Caco-2 (cell line): Measurements from ENCODE around the gene ADCK2. TPM values are rescaled to one million over a fixed set of nuclear protein-coding genes. Genes with fewer than 3 reads are reported as not detected.

Experiments used
- BruUV-seq: library from RNA; stranded (reverse); fragments of 400-500 nt; replicated peaks from 2 replicates; lab custom pipeline; 2021; lab: Mats Ljungman, UMichigan
- CTCF ChIA-PET: fragments of 300-600 bp; sonication (Branson Sonifier 250); formaldehyde crosslinking; loops from one replicate; lab custom pipeline; 2022; ENCODE audit warnings: antibody characterized with exemption; lab: Charles Lee
- POLR2A ChIA-PET: fragments of 300-600 bp; sonication (Branson Sonifier 250); formaldehyde crosslinking; loops from one replicate; lab custom pipeline; 2022; ENCODE audit warnings: antibody characterized with exemption; lab: Charles Lee
- DNase-seq, 2 experiments: peaks; one replicate each; pipeline versions ENCODE4 v3.0.0 to v3.0.0-alpha.2; 2020 to 2022
- H3K27me3 ChIP-seq: replicated peaks from 2 replicates; pipeline ENCODE4 v1.6.0; 2011; ENCODE audit warnings: low read length; ENCODE audit not compliant: control insufficient read depth, insufficient read depth
- H3K36me3 ChIP-seq: 2 replicates; pipeline ENCODE4 v1.5.1; 2011; ENCODE audit warnings: low read length; ENCODE audit not compliant: control insufficient read depth, insufficient read depth
- H3K4me1 ChIP-seq: fragments of 250-450 bp; sonication (Bioruptor Pico); 2 replicates; pipeline ENCODE4 v1.5.1; 2020; ENCODE audit warnings: mild to moderate bottlenecking
- H3K4me3 ChIP-seq: 2 replicates; pipeline ENCODE4 v1.5.1; 2011; ENCODE audit warnings: low read depth, mild to moderate bottlenecking, control low read depth, low read length
- H3K9me3 ChIP-seq: fragments of 250-450 bp; sonication (Bioruptor Pico); 2 replicates; pipeline ENCODE4 v1.5.1; 2020; ENCODE audit warnings: mild to moderate bottlenecking, moderate library complexity
- H3K27ac Mint-ChIP-seq: one replicate; pipeline ENCODE4 v1.8.0; 2022; ENCODE audit warnings: mixed read lengths; ENCODE audit not compliant: unreplicated experiment
- H3K27me3 Mint-ChIP-seq: one replicate; pipeline ENCODE4 v1.8.0; 2022; ENCODE audit warnings: mixed read lengths; ENCODE audit not compliant: insufficient read depth, unreplicated experiment
- H3K36me3 Mint-ChIP-seq: one replicate; pipeline ENCODE4 v1.8.0; 2022; ENCODE audit warnings: mild to moderate bottlenecking, mixed read lengths; ENCODE audit not compliant: insufficient read depth, unreplicated experiment
- H3K4me1 Mint-ChIP-seq: one replicate; pipeline ENCODE4 v1.8.0; 2022; ENCODE audit warnings: low read depth, mixed read lengths; ENCODE audit not compliant: unreplicated experiment
- H3K4me3 Mint-ChIP-seq: one replicate; pipeline ENCODE4 v1.8.0; 2022; ENCODE audit warnings: mild to moderate bottlenecking, moderate library complexity, mixed read lengths; ENCODE audit not compliant: unreplicated experiment
- H3K9me3 Mint-ChIP-seq: one replicate; pipeline ENCODE4 v1.8.0; 2022; ENCODE audit warnings: mixed read lengths; ENCODE audit not compliant: unreplicated experiment
- intact Hi-C: fragments of 100-400 bp; cut with micrococcal nuclease; formaldehyde crosslinking; loops from one replicate; pipeline ENCODE4 v1.10.0; 2022; ENCODE audit not compliant: unreplicated experiment
- total RNA-seq: library from RNA; stranded (reverse); gene quantifications from 2 replicates; pipeline ENCODE4 v1.2.3, GENCODE V29; 2022
- TF ChIP-seq, protein P1 (sequence below), 2 experiments: fragments of 200-600 bp in 1 of 2; IDR thresholded peaks; 1 replicate in 1 of 2; 2 replicates in 1 of 2; pipeline versions ENCODE4 v1.5.1 to v1.8.0; 2011 to 2022; ENCODE audit warnings: antibody characterized with exemption in 1 of 2, control low read depth in 1 of 2, inconsistent platforms in 1 of 2, low read depth in 1 of 2, low read length in 1 of 2, mild to moderate bottlenecking in 1 of 2, moderate library complexity in 1 of 2; ENCODE audit not compliant: insufficient read depth in 1 of 2, severe bottlenecking in 1 of 2, unreplicated experiment in 1 of 2

The ADCK2 gene
- total RNA-seq, 1 experiment from 2014 or later: 17.7 TPM

- TSS peak; percentile 21 for BruUV-seq
- Mint-ChIP-seq H3K27me3 (no peaks in the 10 kb centered on the region), H3K4me1 (peaks cover 11% of the 10 kb centered on the region), H3K4me3 (peak overlapping the region; percentile 95), H3K9me3 (no peaks in the 10 kb centered on the region), H3K27ac (peak overlapping the region; percentile 94), H3K36me3 (peaks cover 38% of the 10 kb centered on the region)
- no peak for DNase-seq
- Histone ChIP-seq H3K9me3 (no peaks in the 10 kb centered on the region), H3K27me3 (no peaks in the 10 kb centered on the region), H3K36me3 (no peaks in the 10 kb centered on the region), H3K4me1 (0 out of 2 replicates have a peak, but pooled peaks cover 3% of the 10 kb centered on the region), H3K4me3 (peak overlapping the region; percentile 87)
- TF ChIP-seq, protein P1, sequence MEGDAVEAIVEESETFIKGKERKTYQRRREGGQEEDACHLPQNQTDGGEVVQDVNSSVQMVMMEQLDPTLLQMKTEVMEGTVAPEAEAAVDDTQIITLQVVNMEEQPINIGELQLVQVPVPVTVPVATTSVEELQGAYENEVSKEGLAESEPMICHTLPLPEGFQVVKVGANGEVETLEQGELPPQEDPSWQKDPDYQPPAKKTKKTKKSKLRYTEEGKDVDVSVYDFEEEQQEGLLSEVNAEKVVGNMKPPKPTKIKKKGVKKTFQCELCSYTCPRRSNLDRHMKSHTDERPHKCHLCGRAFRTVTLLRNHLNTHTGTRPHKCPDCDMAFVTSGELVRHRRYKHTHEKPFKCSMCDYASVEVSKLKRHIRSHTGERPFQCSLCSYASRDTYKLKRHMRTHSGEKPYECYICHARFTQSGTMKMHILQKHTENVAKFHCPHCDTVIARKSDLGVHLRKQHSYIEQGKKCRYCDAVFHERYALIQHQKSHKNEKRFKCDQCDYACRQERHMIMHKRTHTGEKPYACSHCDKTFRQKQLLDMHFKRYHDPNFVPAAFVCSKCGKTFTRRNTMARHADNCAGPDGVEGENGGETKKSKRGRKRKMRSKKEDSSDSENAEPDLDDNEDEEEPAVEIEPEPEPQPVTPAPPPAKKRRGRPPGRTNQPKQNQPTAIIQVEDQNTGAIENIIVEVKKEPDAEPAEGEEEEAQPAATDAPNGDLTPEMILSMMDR (IDR thresholded peaks at IDR 0.05; ENCODE audit: insufficient read depth in 1 of 2, low read depth in 1 of 2, low read length in 1 of 2, severe bottlenecking in 1 of 2, unreplicated experiment in 1 of 2): no peak
- CTCF ChIA-PET: no interaction called here
- POLR2A ChIA-PET: no interaction called here
- intact Hi-C loops: loop anchor here (2.0 to 10.0 kb wide), 2 partner anchors 25 to 1353 kb away; partner anchors contain the start of genes ADCK2 and FMC1
Measured at GRCh38 chr7:140697447-140698143, 24.9 kb downstream of the ADCK2 start.

- Mint-ChIP-seq H3K9me3 (no peaks in the 10 kb centered on the region), H3K4me1 (peaks cover 11% of the 10 kb centered on the region), H3K36me3 (peaks cover 46% of the 10 kb centered on the region), H3K27me3 (no peaks in the 10 kb centered on the region), H3K27ac (peak overlapping the region; percentile 1), H3K4me3 (peak overlapping the region; percentile 95)
- H3K4me1 ChIP-seq: 0 out of 2 replicates have a peak, but pooled peaks cover 3% of the 10 kb centered on the region
- no TSS peak for BruUV-seq
- intact Hi-C loops: loop anchor here (10.0 kb wide), 1 partner anchor 1354 kb away; the partner anchor contains the start of gene FMC1
- no peaks in the 10 kb centered on the region for H3K9me3 ChIP-seq
- POLR2A ChIA-PET: no interaction called here
- no peaks in the 10 kb centered on the region for H3K27me3 ChIP-seq
- CTCF ChIA-PET: no interaction called here
- H3K36me3 ChIP-seq: no peaks in the 10 kb centered on the region
- DNase-seq: no peak
- no peak overlapping the region for H3K4me3 ChIP-seq
- TF ChIP-seq, protein P1 (IDR thresholded peaks at IDR 0.05; ENCODE audit: insufficient read depth in 1 of 2, low read depth in 1 of 2, low read length in 1 of 2, severe bottlenecking in 1 of 2, unreplicated experiment in 1 of 2): no peak
Measured at GRCh38 chr7:140698477-140698876, 25.7 kb downstream of the ADCK2 start.

GRCh38 chr7:140702774-140703173, 30.0 kb downstream of the ADCK2 start:
- CTCF ChIA-PET: no interaction called here
- Histone ChIP-seq H3K4me3 (no peak overlapping the region), H3K27me3 (no peaks in the 10 kb centered on the region), H3K9me3 (no peaks in the 10 kb centered on the region), H3K4me1 (no peaks in the 10 kb centered on the region), H3K36me3 (no peaks in the 10 kb centered on the region)
- TF ChIP-seq, protein P1 (IDR thresholded peaks at IDR 0.05; ENCODE audit: insufficient read depth in 1 of 2, low read depth in 1 of 2, low read length in 1 of 2, severe bottlenecking in 1 of 2, unreplicated experiment in 1 of 2): no peak
- POLR2A ChIA-PET: no interaction called here
- intact Hi-C loops: no loop called here
- no peak overlapping the region for H3K4me3 Mint-ChIP-seq
- no peak for DNase-seq
- H3K36me3 Mint-ChIP-seq: peaks cover 47% of the 10 kb centered on the region
- H3K27ac Mint-ChIP-seq: no peak overlapping the region
- H3K4me1 Mint-ChIP-seq: peaks cover 9% of the 10 kb centered on the region
- no peaks in the 10 kb centered on the region for H3K9me3 Mint-ChIP-seq
- BruUV-seq: no TSS peak
- H3K27me3 Mint-ChIP-seq: no peaks in the 10 kb centered on the region
